Measurements from ENCODE around the gene RNF180.

RNF180 gene

DNA sequence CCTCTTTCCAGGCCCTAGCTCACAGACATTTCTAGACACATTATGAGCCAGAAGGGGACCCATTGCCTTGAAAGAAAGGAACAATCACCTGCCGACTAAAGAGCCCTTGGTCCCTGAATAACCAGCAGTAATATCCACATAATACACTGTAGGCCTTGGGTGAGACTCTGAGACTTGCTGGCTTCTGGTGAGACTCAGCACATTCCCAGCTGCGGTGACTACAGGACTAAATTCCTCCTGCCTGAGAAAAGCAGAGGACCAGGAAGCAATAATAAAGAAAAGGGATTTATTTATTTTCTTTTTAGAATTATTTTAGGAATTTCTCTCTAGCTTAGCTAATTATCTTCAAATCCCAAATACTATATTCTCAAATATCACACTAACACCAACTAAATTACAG, 252.4 kb downstream of the RNF180 start:
- no peaks in the 10 kb centered on the region for H3K27me3 ChIP-seq (ENCODE audit: control insufficient read depth in 5 of 5, insufficient read depth in 4 of 5, low read length in 5 of 5)
- no peak overlapping the region for H3K27ac ChIP-seq (ENCODE audit: low read depth, low read length)
- no peaks in the 10 kb centered on the region for H3K4me1 ChIP-seq (ENCODE audit: control insufficient read depth in 5 of 5, insufficient read depth in 5 of 5, low read length in 5 of 5)
- no peak overlapping the region for H3K4me3 ChIP-seq (ENCODE audit: low read depth in 1 of 5, low read length in 5 of 5)
- no peaks in the 10 kb centered on the region for H3K36me3 ChIP-seq (ENCODE audit: control insufficient read depth in 5 of 5, insufficient read depth in 5 of 5, low read length in 5 of 5)
- no peak overlapping the region for H3K9ac ChIP-seq (ENCODE audit: low read length in 5 of 5)
- no peaks in the 10 kb centered on the region for H3K9me3 ChIP-seq (ENCODE audit: control insufficient read depth in 5 of 5, low read length in 5 of 5)

Data from subcutaneous abdominal adipose tissue (tissue), 5 donors.